SK-N-SH (cell line): ENCODE results near the gene COMMD3. TPM values are rescaled to one million over a fixed set of nuclear protein-coding genes. Genes with fewer than 3 reads are reported as not detected.

Experiments
- CTCF ChIA-PET: fragments of 300-600, 350-600 bp; formaldehyde crosslinking; extraction: SDS; loops from one replicate; lab custom pipeline; 2021; lab: Yijun Ruan, JAX
- POLR2A ChIA-PET: fragments of 350-600 bp; sonication (Branson Sonifier 250); formaldehyde crosslinking; extraction: SDS; loops from one replicate; lab custom pipeline; 2020; ENCODE audit warnings: antibody characterized with exemption, inconsistent platforms; lab: Yijun Ruan, JAX
- DNase-seq: peaks from one replicate; pipeline ENCODE4 v3.0.0; 2012
- H2AFZ ChIP-seq: fragments of 200-600 bp; sonication (generic); 2 replicates; pipeline ENCODE4 v1.8.1; 2016; ENCODE audit warnings: antibody characterized with exemption, mild to moderate bottlenecking, low read depth
- H3F3A ChIP-seq: fragments of 200-600 bp; sonication (generic); replicated peaks from 2 replicates; pipeline ENCODE3; 2016; ENCODE audit warnings: antibody characterized with exemption, mild to moderate bottlenecking; ENCODE audit not compliant: insufficient read depth
- H3K27ac ChIP-seq, 2 experiments: fragments of 200-500 bp in 1 of 2; fragments of 200-600 bp in 1 of 2; sonication (Bioruptor generic) in 1 of 2; sonication (generic), shearing (Covaris generic) in 1 of 2; 2 replicates each; pipeline versions ENCODE4 v1.5.1 to v1.6.1; 2014 to 2016; ENCODE audit warnings: low read depth in 2 of 2, inconsistent platforms in 1 of 2, low read length in 1 of 2, mild to moderate bottlenecking in 1 of 2, mixed read lengths in 1 of 2
- H3K27me3 ChIP-seq: fragments of 200-600 bp; sonication (generic), shearing (Covaris generic); 2 replicates; pipeline ENCODE4 v1.6.1; 2016; ENCODE audit warnings: mixed run types; ENCODE audit not compliant: insufficient read depth
- H3K36me3 ChIP-seq, 2 experiments: fragments of 200-500 bp in 1 of 2; fragments of 200-600 bp in 1 of 2; sonication (Bioruptor generic) in 1 of 2; sonication (generic) in 1 of 2; replicated peaks in 1 of 2; 2 replicates each; pipeline versions ENCODE3 to v1.5.1; 2014 to 2016; ENCODE audit warnings: low read length in 1 of 2, mild to moderate bottlenecking in 1 of 2; ENCODE audit not compliant: insufficient read depth in 2 of 2, control insufficient read depth in 1 of 2
- H3K4me1 ChIP-seq, 2 experiments: fragments of 200-500 bp in 1 of 2; fragments of 200-600 bp in 1 of 2; sonication (Bioruptor generic) in 1 of 2; sonication (generic), shearing (Covaris generic) in 1 of 2; 2 replicates each; pipeline versions ENCODE4 v1.5.1 to v1.6.1; 2014 to 2016; ENCODE audit warnings: low read depth in 1 of 2, low read length in 1 of 2, mixed run types in 1 of 2; ENCODE audit not compliant: insufficient read depth in 2 of 2, control insufficient read depth in 1 of 2
- H3K4me2 ChIP-seq: fragments of 200-600 bp; sonication (generic), shearing (Covaris generic); 2 replicates; pipeline ENCODE4 v1.6.1; 2017; ENCODE audit warnings: mixed run types
- H3K4me3 ChIP-seq, 2 experiments: fragments of 200-500 bp in 1 of 2; fragments of 200-600 bp in 1 of 2; sonication (Bioruptor generic) in 1 of 2; sonication (generic), shearing (Covaris generic) in 1 of 2; 2 replicates each; pipeline versions ENCODE4 v1.5.1 to v1.8.1; 2014 to 2016; ENCODE audit warnings: low read depth in 2 of 2, inconsistent platforms in 1 of 2, low read length in 1 of 2, mild to moderate bottlenecking in 1 of 2, mixed read lengths in 1 of 2, moderate library complexity in 1 of 2
- H3K79me2 ChIP-seq: fragments of 200-600 bp; sonication (generic); 2 replicates; pipeline ENCODE4 v1.8.1; 2017; ENCODE audit warnings: mild to moderate bottlenecking; ENCODE audit not compliant: insufficient read depth
- H3K9ac ChIP-seq: fragments of 200-600 bp; sonication (generic); 2 replicates; pipeline ENCODE4 v1.6.1; 2017; ENCODE audit warnings: mixed run types
- H3K9me2 ChIP-seq: fragments of 200-600 bp; sonication (generic); 2 replicates; pipeline ENCODE4 v1.6.1; 2017; ENCODE audit warnings: mixed run types
- H3K9me3 ChIP-seq: fragments of 200-600 bp; sonication (generic); 2 replicates; pipeline ENCODE4 v1.6.1; 2017; ENCODE audit warnings: mixed run types, mild to moderate bottlenecking, moderate library complexity
- H4K20me1 ChIP-seq: fragments of 200-600 bp; sonication (generic); 2 replicates; pipeline ENCODE4 v1.6.1; 2017; ENCODE audit warnings: mild to moderate bottlenecking, mixed run types; ENCODE audit not compliant: insufficient read depth
- CHD2 ChIP-seq: fragments of 150-350 bp; IDR thresholded peaks from 2 replicates; pipeline ENCODE4 v1.6.1; 2018; ENCODE audit warnings: low read length; ENCODE audit not compliant: partially characterized antibody
- ELF1 ChIP-seq: IDR thresholded peaks from 2 replicates; pipeline ENCODE4 v1.4.0; 2012
- EP300 ChIP-seq, 2 experiments: IDR thresholded peaks; 2 replicates each; pipeline versions ENCODE4 v1.4.0 to v1.6.1; 2012; ENCODE audit warnings: borderline replicate concordance in 1 of 2, low read depth in 1 of 2, low read length in 1 of 2
- EZH2phosphoT487 ChIP-seq: fragments of 200-600 bp; sonication (generic); IDR thresholded peaks from 2 replicates; pipeline ENCODE4 v1.6.1; 2017; ENCODE audit warnings: low read depth, mixed run types, mild to moderate bottlenecking, antibody characterized with exemption, moderate library complexity, borderline replicate concordance
- FOSL2 ChIP-seq: IDR thresholded peaks from 2 replicates; pipeline ENCODE4 v1.4.0; 2012; ENCODE audit warnings: low read depth, mild to moderate bottlenecking, moderate library complexity, borderline replicate concordance
- FOXJ3 ChIP-seq: sonication (generic); formaldehyde crosslinking; IDR thresholded peaks from 2 replicates; pipeline ENCODE4 v1.5.1; 2020; ENCODE audit warnings: mild to moderate bottlenecking, missing genetic modification reagents
- FOXM1 ChIP-seq: IDR thresholded peaks from 2 replicates; pipeline ENCODE4 v1.4.0; 2012; ENCODE audit warnings: low read depth, mild to moderate bottlenecking
- GABPA ChIP-seq: IDR thresholded peaks from 2 replicates; pipeline ENCODE4 v1.4.0; 2012; ENCODE audit warnings: low read depth, mild to moderate bottlenecking
- GATA2 ChIP-seq: sonication (generic); formaldehyde crosslinking; IDR thresholded peaks from 2 replicates; pipeline ENCODE4 v1.5.0; 2020; ENCODE audit warnings: mild to moderate bottlenecking, missing genetic modification reagents
- MEF2A ChIP-seq: IDR thresholded peaks from 2 replicates; pipeline ENCODE4 v1.4.0; 2012; ENCODE audit warnings: low read depth, borderline replicate concordance
- MXI1 ChIP-seq: IDR thresholded peaks from 2 replicates; pipeline ENCODE4 v1.6.1; 2012; ENCODE audit warnings: mild to moderate bottlenecking, low read depth, low read length, improper control_type of control experiment
- NFIC ChIP-seq: IDR thresholded peaks from 2 replicates; pipeline ENCODE4 v1.4.0; 2012; ENCODE audit warnings: borderline replicate concordance
- NRF1 ChIP-seq: IDR thresholded peaks from 2 replicates; pipeline ENCODE4 v1.6.1; 2012; ENCODE audit warnings: low read depth, mild to moderate bottlenecking, low read length
- RCOR1 ChIP-seq: fragments of 150-350 bp; IDR thresholded peaks from 2 replicates; pipeline ENCODE4 v1.6.1; 2017; ENCODE audit warnings: antibody characterized with exemption, low read length
- RFX5 ChIP-seq: IDR thresholded peaks from 2 replicates; pipeline ENCODE4 v1.6.1; 2012; ENCODE audit warnings: mild to moderate bottlenecking, improper control_type of control experiment, low read length
- RXRA ChIP-seq: IDR thresholded peaks from 2 replicates; pipeline ENCODE4 v1.4.0; 2012; ENCODE audit warnings: low read depth, mild to moderate bottlenecking, borderline replicate concordance
- SMC3 ChIP-seq: IDR thresholded peaks from 2 replicates; pipeline ENCODE4 v1.6.1; 2012; ENCODE audit warnings: low read depth, low read length, improper control_type of control experiment
- TAF1 ChIP-seq: IDR thresholded peaks from 2 replicates; pipeline ENCODE4 v1.6.1; 2012; ENCODE audit warnings: low read depth, mild to moderate bottlenecking, low read length, moderate library complexity, borderline replicate concordance
- TCF12 ChIP-seq: IDR thresholded peaks from 2 replicates; pipeline ENCODE4 v1.4.0; 2012
- TEAD4 ChIP-seq: IDR thresholded peaks from 2 replicates; pipeline ENCODE4 v1.4.0; 2012; ENCODE audit warnings: mild to moderate bottlenecking, borderline replicate concordance; ENCODE audit not compliant: insufficient read depth
- YY1 ChIP-seq: IDR thresholded peaks from 2 replicates; pipeline ENCODE4 v1.4.0; 2012; ENCODE audit warnings: low read depth, mild to moderate bottlenecking
- WGBS: methylation state at CpG from one replicate; pipeline ENCODE4 v1.1.6; 2017; ENCODE audit warnings: low lambda C conversion rate; 5-methylcytosine and 5-hydroxymethylcytosine counted together
- polyA plus RNA-seq, 3 experiments: library from polyadenylated mRNA; depleted of rRNA; stranded (reverse); fragments of >200 nt; gene quantifications; 2 replicates each; pipeline ENCODE4 v1.2.3, GENCODE V29; 2012
- TF ChIP-seq, protein P1 (sequence below): IDR thresholded peaks from 2 replicates; pipeline ENCODE4 v1.4.0; 2012; ENCODE audit warnings: low read depth, borderline replicate concordance
- TF ChIP-seq, protein P2 (sequence below): IDR thresholded peaks from 2 replicates; pipeline ENCODE4 v1.4.0; 2012; ENCODE audit warnings: low read depth
- TF ChIP-seq, protein P3 (sequence below): IDR thresholded peaks from 2 replicates; pipeline ENCODE4; 2012
- TF ChIP-seq, protein P4 (sequence below): fragments of 150-350 bp; IDR thresholded peaks from 2 replicates; pipeline ENCODE4 v1.6.1; 2017; ENCODE audit warnings: antibody characterized with exemption, low read length, low read depth, borderline replicate concordance

The COMMD3 gene
- polyA plus RNA-seq, 1 of the 3 experiments (the other 2 are of a cell fraction) = 26.9 TPM

DNA sequence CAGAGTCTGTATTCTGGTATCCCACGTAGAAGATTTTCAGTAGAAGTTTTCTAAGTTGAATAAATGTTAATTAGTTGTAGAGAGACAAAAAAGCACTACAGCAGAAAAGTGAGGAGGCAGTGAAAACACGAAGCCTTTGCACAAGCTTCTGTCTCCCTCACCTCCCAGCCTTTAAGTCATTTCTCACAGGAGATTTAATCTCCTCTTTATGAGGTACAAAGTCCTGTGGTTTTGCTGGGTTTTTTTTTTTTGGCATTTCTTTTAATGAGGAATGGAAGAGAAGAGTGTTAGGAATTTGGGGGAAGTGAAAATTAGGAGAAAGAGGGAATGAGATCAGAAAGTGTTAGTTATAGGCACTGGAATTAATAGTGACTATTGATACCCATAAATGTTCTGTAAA lies 50.6 kb downstream of the COMMD3 start (continued):
- TF ChIP-seq FOXJ3 (CRISPR knock-in tag) = no peak

DNA sequence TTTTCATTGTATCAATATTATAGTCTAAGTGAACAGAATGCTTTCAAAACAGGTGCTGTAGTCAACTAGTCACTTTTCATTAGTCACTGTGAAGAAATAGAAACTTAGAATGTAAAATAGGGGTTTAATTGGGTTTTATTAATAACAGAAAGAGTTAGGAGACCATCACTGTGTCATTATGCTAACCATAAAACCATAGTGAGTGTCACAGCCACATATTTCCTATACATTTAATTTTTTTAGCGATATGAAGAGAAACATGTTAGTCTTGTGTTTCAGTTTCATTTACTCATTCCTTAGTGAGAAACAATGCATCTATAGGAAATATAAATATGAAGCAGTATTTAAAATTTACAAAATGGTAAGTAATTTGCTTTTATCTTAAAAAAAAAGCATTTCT lies 51.3 kb downstream of the COMMD3 start:
- H3K9ac ChIP-seq = no peak overlapping the region
- H3K9me3 ChIP-seq = no peaks in the 10 kb centered on the region
- POLR2A ChIA-PET = no interaction called here
- H2AFZ ChIP-seq = no peak overlapping the region
- H3K27me3 ChIP-seq = no peaks in the 10 kb centered on the region
- DNase-seq = no peak
- TF ChIP-seq FOSL2 (no peak), MXI1 (no peak), RXRA (no peak), GABPA (no peak), ELF1 (no peak), MEF2A (no peak), RCOR1 (no peak), YY1 (no peak), CHD2 (no peak), TAF1 (no peak), NFIC (no peak), GATA2 (CRISPR knock-in tag) (no peak), EP300 (IDR thresholded peaks at IDR 0.05; ENCODE audit: borderline replicate concordance in 1 of 2, low read depth in 1 of 2, low read length in 1 of 2) (no peak)
- no peak overlapping the region for H3K27ac ChIP-seq
- H3K4me1 ChIP-seq = no peaks in the 10 kb centered on the region
- no peaks in the 10 kb centered on the region for H3K9me2 ChIP-seq
- no peaks in the 10 kb centered on the region for H3F3A ChIP-seq
- no peaks in the 10 kb centered on the region for H4K20me1 ChIP-seq
- CTCF ChIA-PET = no interaction called here
- no peaks in the 10 kb centered on the region for H3K36me3 ChIP-seq
- H3K79me2 ChIP-seq = no peaks in the 10 kb centered on the region
- 100% methylated on average over 1 of the region's 1 CpG for WGBS
- no peak overlapping the region for H3K4me2 ChIP-seq
- H3K4me3 ChIP-seq = no peak overlapping the region

DNA sequence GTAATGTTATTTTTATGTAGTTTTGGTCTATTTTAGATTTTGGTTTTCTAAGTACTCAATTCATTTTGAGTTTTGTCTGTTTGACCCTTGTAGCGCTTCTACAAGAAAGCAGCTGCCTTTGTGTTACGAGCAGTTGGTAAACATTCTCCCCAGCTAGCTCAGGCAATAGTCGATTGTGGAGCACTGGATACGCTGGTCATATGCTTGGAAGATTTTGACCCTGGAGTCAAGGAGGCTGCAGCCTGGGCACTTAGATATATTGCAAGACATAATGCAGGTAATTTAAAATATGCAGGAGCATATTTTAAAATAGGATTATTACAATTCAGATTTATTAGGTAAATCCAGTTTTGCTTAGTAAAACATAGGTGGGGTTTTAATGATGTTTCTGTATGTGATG lies 52.2 kb downstream of the COMMD3 start:
- no peak for DNase-seq
- ChIA-PET POLR2A (no interaction called here), CTCF (no interaction called here)
- Histone ChIP-seq H3K27ac (no peak overlapping the region), H3K36me3 (no peaks in the 10 kb centered on the region), H2AFZ (no peak overlapping the region), H3K4me3 (no peak overlapping the region), H3K79me2 (no peaks in the 10 kb centered on the region), H3F3A (no peaks in the 10 kb centered on the region), H3K4me2 (no peak overlapping the region), H3K9me2 (no peaks in the 10 kb centered on the region), H4K20me1 (no peaks in the 10 kb centered on the region), H3K9me3 (no peaks in the 10 kb centered on the region), H3K27me3 (no peaks in the 10 kb centered on the region), H3K4me1 (no peaks in the 10 kb centered on the region), H3K9ac (no peak overlapping the region)
- TF ChIP-seq SMC3 = no peak
- TF ChIP-seq TAF1 = no peak
- no peak for TF ChIP-seq CHD2
- no peak for TF ChIP-seq FOXM1
- TF ChIP-seq MEF2A = no peak
- TF ChIP-seq TCF12 = no peak
- TF ChIP-seq NRF1 = no peak
- TF ChIP-seq YY1 = no peak
- TF ChIP-seq GABPA = no peak
- TF ChIP-seq, protein P1, sequence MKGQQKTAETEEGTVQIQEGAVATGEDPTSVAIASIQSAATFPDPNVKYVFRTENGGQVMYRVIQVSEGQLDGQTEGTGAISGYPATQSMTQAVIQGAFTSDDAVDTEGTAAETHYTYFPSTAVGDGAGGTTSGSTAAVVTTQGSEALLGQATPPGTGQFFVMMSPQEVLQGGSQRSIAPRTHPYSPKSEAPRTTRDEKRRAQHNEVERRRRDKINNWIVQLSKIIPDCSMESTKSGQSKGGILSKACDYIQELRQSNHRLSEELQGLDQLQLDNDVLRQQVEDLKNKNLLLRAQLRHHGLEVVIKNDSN = no peak
- TF ChIP-seq, protein P2, sequence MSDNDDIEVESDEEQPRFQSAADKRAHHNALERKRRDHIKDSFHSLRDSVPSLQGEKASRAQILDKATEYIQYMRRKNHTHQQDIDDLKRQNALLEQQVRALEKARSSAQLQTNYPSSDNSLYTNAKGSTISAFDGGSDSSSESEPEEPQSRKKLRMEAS = no peak
- TF ChIP-seq ELF1 = no peak
- TF ChIP-seq EZH2phosphoT487 = no peak
- TF ChIP-seq, protein P3, sequence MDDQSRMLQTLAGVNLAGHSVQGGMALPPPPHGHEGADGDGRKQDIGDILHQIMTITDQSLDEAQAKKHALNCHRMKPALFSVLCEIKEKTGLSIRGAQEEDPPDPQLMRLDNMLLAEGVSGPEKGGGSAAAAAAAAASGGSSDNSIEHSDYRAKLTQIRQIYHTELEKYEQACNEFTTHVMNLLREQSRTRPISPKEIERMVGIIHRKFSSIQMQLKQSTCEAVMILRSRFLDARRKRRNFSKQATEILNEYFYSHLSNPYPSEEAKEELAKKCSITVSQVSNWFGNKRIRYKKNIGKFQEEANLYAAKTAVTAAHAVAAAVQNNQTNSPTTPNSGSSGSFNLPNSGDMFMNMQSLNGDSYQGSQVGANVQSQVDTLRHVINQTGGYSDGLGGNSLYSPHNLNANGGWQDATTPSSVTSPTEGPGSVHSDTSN = no peak
- TF ChIP-seq, protein P4, sequence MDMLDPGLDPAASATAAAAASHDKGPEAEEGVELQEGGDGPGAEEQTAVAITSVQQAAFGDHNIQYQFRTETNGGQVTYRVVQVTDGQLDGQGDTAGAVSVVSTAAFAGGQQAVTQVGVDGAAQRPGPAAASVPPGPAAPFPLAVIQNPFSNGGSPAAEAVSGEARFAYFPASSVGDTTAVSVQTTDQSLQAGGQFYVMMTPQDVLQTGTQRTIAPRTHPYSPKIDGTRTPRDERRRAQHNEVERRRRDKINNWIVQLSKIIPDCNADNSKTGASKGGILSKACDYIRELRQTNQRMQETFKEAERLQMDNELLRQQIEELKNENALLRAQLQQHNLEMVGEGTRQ = no peak
- no peak for TF ChIP-seq RFX5
- no peak for TF ChIP-seq TEAD4
- TF ChIP-seq RCOR1 = no peak
- 90% methylated on average over 4 of the region's 4 CpGs for WGBS
